Lower leg skin (tissue), 4 donors: ENCODE data around the gene LDLRAP1. TPM values are rescaled to one million over a fixed set of nuclear protein-coding genes. Genes with fewer than 3 reads are reported as not detected.

ENCODE experiments used
- DNase-seq, 2 donors: peaks; one replicate each; pipeline ENCODE4 v3.0.0-alpha.2; 2019; ENCODE audit warnings: low spot score in 2 of 2
- H3K4me3 ChIP-seq: fragments of 200-600 bp; sonication (generic); 2 replicates; pipeline ENCODE4 v1.5.1; 2017; ENCODE audit warnings: mild to moderate bottlenecking, low read depth; ENCODE audit not compliant: poor library complexity, severe bottlenecking
- POLR2A ChIP-seq, 2 donors: fragments of 450-650 bp; IDR thresholded peaks; one replicate each; pipeline ENCODE4 v1.6.1; 2016 to 2017; ENCODE audit warnings: antibody characterized with exemption in 2 of 2, mild to moderate bottlenecking in 1 of 2, moderate library complexity in 1 of 2
- WGBS, 2 donors: methylation state at CpG; one replicate each; pipeline ENCODE4 v1.1.5; 2018; 5-methylcytosine and 5-hydroxymethylcytosine counted together
- intact Hi-C: fragments of 100-400 bp; cut with DNase I; formaldehyde crosslinking; loops from one replicate; pipeline ENCODE4 v1.15.0; 2023; ENCODE audit warnings: low total_unique reads
- total RNA-seq, 4 donors: library from RNA; depleted of rRNA; stranded (reverse); fragments of >200 nt; gene quantifications; one replicate each; pipeline ENCODE4 v1.1.0, GENCODE V29; 2016
- TF ChIP-seq, protein P1 (sequence below), 3 donors: fragments of 450-650 bp; IDR thresholded peaks; one replicate each; pipeline ENCODE4 v1.5.1; 2016; ENCODE audit warnings: antibody characterized with exemption in 3 of 3, mild to moderate bottlenecking in 3 of 3, moderate library complexity in 2 of 3

LDLRAP1 gene
- total RNA-seq, 4 donors from 2014 or later, result 26.9 to 36.7 (median 27.2) TPM

DNA sequence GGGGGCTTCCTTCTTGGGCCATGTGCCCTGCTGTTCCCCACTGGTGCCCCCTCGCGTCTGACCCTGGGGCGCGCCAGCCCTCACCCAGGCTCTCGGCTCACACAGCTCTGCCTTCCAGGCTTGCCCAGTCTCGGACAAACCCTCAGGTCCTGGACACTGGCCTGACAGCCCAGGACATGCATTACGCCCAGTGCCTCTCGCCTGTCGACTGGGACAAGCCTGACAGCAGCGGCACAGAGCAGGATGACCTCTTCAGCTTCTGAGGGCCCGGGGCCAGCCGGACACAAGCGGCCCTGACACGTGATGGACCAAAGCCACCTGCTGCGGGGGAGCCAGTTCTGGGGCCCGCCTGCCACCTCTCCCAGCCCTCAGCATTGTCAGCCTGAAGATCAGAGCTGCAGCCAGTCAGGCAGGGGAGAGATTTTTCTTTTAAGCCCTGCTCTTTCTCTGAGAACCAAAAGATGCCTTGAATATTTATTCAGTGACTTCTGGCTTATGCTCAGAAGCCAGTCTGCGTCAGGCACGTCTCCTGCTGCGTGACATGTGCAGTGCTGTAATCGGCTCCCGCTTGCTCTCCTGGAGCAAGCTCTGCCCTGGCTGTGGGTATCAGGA, 23.4 kb downstream of the LDLRAP1 start:
- intact Hi-C loops, result no loop called here
- no peak overlapping the region for H3K4me3 ChIP-seq
- 40 to 55% methylated on average over 19 to 21 of the region's 21 CpGs for WGBS, 2 donors
- no peak for DNase-seq
- TF ChIP-seq, protein P1, sequence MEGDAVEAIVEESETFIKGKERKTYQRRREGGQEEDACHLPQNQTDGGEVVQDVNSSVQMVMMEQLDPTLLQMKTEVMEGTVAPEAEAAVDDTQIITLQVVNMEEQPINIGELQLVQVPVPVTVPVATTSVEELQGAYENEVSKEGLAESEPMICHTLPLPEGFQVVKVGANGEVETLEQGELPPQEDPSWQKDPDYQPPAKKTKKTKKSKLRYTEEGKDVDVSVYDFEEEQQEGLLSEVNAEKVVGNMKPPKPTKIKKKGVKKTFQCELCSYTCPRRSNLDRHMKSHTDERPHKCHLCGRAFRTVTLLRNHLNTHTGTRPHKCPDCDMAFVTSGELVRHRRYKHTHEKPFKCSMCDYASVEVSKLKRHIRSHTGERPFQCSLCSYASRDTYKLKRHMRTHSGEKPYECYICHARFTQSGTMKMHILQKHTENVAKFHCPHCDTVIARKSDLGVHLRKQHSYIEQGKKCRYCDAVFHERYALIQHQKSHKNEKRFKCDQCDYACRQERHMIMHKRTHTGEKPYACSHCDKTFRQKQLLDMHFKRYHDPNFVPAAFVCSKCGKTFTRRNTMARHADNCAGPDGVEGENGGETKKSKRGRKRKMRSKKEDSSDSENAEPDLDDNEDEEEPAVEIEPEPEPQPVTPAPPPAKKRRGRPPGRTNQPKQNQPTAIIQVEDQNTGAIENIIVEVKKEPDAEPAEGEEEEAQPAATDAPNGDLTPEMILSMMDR (IDR thresholded peaks at IDR 0.05), result no peak
- no peak for TF ChIP-seq POLR2A (IDR thresholded peaks at IDR 0.05)

DNA sequence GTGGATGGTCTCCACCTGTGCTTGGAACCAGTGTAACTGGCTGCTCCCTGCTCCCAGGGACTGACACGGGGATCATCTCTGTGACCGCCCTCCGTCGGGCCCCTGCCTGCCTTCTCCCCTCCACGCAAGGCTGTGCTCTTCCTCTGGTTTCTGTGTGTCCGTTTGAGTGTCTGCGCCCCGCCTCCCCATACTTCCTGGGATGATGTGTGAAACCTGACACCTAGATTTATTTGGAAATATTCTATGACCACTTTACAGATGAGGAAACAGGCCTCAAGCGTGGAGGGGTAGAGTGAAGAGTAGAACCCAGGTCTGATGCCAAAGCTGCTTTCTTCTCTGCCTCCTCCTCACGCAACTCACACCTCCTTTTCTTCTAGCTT, 24.3 kb downstream of the LDLRAP1 start:
- no peak for DNase-seq
- 55 to 65% methylated on average over 10 of the region's 10 CpGs for WGBS, 2 donors
- H3K4me3 ChIP-seq, result no peak overlapping the region
- intact Hi-C loops, result no loop called here
- TF ChIP-seq, protein P1 (IDR thresholded peaks at IDR 0.05), result no peak
- no peak for TF ChIP-seq POLR2A (IDR thresholded peaks at IDR 0.05)

DNA sequence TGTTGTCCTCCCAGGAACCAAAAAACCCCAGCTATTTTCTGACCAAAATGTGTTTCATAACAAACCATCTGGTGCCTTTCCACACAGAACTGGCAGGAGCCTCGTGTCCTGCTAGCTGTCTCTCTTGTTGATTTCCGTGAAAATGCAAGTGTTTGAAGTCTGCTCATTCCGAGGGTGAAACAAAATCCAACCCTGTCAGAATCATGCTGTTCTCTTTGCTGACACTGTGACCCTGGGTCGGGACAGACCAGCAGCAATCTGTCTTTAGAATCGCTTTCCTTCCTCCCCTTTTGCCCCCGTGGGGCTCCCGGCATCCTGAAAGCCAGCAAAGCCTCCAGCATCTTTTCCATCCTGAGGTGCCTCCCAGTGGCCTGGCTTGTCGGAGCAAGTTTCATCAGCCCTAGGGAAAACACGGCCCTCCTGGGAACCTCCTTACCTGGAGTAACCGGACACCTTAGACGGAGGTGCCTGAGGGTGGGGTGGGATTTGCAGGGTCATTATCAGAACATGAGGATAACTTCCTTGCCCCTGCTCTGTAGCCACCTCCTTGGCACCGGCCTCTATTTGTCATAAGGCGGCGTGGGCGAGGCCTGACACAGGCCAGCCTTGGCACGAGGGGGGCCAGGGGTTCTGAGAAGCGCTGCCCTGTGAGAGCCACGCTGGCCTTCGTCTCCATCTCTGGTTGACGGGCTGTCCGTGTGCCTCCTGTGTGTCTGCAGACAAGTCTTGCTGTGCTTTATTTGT, 24.9 kb downstream of the LDLRAP1 start:
- peak in 1 of 2 donors; percentile 43 for DNase-seq
- no peak for TF ChIP-seq POLR2A (IDR thresholded peaks at IDR 0.05)
- TF ChIP-seq, protein P1 (IDR thresholded peaks at IDR 0.05), result no peak
- intact Hi-C loops, result no loop called here
- 27 to 33% methylated on average over 20 to 21 of the region's 21 CpGs for WGBS, 2 donors
- H3K4me3 ChIP-seq, result no peak overlapping the region

DNA sequence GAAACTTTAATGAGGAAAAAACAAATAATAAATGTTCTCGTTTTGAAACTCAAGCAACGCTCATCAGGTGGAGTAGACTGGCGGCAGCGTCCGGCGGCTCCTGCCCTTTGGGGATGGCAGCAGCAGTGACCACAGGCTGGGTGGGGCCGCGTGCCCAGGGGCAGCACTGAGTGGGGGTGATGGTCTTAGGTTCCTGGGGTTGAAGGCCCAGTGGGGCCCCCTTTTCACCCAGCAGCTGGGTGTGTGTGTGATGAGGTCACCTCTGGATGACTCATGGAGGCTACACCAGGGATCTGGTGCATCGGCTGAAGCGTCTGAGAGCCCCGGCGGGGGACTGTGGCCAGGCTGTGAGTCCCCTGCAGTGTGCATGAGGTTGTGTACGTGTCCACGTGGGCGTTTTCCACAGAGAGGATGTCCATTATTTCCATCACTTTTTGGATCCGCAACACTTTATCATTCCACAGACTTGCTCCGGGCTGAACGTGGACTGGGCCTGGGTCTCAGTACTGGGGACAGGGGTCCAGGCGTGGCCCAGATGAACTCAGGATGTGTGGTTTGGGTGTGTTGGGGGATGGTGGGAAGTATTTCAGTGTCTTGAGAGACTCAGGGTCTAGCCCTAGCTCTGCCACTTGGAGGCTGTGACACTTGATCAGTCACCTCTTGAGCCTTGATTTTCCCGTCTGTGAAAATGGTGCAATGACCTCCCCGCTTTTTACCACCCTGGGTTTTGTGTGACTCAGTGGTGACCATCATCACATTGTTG, 25.6 kb downstream of the LDLRAP1 start:
- intact Hi-C loops, result no loop called here
- peak in 1 of 2 donors; percentile 48 for DNase-seq
- 46 to 47% methylated on average over 21 of the region's 21 CpGs for WGBS, 2 donors
- no peak overlapping the region for H3K4me3 ChIP-seq
- TF ChIP-seq POLR2A (IDR thresholded peaks at IDR 0.05), result no peak
- TF ChIP-seq, protein P1 (IDR thresholded peaks at IDR 0.05), result no peak

DNA sequence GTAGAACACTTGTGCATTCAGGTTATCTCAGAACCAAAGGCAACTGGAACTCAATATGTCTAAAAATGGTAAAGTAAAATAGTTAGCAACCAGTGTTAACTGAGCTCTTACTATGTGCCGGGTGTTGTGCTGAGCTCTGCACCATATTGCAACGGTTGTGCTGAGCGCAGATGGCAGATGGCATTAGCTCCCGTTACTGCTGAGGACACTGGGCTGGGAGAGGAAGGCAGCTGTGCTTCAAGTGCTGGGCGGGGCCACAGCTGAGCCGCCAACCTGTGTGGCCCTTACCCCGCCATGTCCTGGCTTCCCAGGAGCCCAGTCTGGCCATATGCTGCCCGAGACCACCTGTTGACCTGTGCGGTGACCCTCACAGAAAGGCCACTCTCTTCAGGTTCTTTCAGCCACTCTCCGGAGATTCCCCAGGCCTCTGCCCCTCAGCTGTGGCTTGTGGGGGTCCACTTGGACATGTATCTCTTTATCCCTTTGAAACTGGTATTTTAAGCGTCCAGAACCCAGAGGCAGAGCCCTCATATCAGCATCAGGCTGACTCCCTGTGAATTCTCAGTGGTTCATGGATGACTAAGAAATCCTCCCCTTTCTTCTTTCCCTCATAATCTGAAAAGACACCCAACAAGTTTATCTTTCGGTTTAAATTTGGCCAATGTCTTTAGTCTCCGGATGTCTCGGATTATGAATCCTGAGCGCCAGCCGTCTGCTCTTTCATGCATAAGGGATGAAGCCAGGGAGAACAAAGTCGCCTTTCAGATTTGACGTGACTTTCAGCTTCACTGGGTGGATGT, 26.4 kb downstream of the LDLRAP1 start:
- no peak for TF ChIP-seq POLR2A (IDR thresholded peaks at IDR 0.05)
- no peak overlapping the region for H3K4me3 ChIP-seq
- intact Hi-C loops, result no loop called here
- no peak for DNase-seq
- WGBS, 2 donors, result 81 to 83% methylated on average over 18 of the region's 18 CpGs
